GM18507 (cell line): ENCODE results near the gene BTBD2.

Source experiments
- DNase-seq: peaks from one replicate; pipeline ENCODE4 v3.0.0; 2011; ENCODE audit warnings: low read depth; ENCODE audit not compliant: insufficient read length; ENCODE audit errors: extremely low spot score
- FAIRE-seq: peaks from 2 replicates; lab custom pipeline; 2011; peaks lifted over from hg19 to GRCh38; lab: Jason Lieb, UNC

Gene BTBD2

DNA sequence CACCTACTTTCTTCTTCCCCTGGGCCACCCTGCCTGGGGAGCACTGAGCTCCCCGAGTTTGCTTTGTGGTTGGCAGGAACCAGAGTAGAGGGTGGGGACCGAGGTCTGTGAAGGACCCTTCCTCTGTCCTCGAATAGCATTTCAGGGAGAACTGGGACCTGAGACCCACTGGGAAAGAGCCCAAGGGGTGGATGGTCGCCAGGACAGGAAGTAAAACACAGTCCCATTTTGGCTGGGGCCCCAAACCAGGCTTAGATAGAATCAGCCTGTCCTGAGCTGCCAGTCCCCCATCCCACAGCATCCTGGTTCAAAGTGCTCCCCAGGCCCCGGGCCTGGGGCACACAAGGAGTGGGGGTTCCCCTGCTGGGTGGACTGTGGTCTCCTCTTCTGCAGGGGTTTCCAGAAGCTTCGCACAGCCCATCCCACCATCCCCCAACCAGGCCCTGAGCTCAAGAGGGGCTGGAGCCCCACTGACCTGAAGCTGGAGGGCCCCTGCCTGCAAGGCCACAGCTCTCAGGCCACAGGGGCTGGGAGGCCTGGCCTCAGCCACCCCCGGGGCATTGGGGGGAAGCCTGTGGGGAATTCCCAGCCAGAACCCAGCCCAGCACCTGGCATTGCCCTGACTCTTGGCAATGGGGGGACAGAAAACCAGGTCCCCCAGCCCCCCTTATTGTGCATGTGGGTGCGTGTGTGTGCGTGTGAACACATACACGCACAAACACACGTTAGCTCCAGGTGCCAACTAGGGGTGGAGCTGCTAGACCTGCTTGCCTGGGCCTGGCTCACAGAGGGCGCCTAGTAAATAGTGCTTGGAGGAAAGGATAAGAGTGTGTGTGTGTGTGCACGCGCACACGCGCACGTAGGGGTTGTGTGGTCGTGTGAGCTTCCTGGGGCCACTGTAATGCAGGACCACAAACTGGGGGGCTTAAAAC is 36.5 kb upstream of the BTBD2 start:
- DNase-seq (no peak), FAIRE-seq (peak; percentile 86)

DNA sequence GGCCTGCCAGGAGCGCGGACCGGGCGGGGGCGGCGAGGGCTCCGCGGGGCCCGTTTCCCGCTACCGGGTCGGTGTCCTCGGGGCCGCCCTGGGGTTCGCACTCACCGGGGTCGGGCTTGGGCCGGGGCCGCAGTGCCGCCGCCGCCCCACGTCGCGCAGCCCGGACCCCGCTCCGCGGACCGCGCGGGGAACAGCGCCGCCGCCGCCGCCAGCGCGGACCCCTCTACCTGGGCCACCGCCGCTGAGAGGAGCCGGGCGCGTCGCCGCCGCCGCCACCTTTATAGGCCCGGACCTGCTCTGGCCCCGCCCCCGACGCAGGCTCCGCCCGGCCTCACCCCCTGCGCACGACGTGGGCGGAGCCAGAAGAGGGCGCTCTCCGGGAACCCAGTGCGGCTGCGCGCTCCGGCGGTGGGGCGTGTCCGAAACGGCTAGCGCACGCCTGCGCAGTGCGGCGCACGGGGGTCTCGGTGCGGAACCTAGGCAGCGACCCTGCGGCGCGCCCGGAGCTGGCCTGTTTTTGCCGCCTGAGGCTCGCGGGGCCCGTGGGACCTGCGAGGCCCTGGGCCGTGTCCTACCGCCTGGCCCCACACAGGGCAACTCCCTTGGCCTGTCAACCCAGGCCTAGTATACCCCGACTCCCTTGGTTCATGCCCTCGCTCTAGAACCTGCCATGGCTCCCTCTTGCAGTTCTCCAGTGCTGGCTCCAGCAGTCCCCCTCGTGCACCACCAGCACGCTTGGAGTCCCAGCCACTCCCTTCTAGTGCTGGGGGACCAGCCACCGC is 35.7 kb upstream of the BTBD2 start, which contains the start of gene MKNK2:
TSS of gene MKNK2 (minus strand) at position 254 of the 782 bp plus-strand sequence. CDS start 393 bp downstream, outside the sequence.
- DNase-seq (peak; percentile 85), FAIRE-seq (peak; percentile 96)

DNA sequence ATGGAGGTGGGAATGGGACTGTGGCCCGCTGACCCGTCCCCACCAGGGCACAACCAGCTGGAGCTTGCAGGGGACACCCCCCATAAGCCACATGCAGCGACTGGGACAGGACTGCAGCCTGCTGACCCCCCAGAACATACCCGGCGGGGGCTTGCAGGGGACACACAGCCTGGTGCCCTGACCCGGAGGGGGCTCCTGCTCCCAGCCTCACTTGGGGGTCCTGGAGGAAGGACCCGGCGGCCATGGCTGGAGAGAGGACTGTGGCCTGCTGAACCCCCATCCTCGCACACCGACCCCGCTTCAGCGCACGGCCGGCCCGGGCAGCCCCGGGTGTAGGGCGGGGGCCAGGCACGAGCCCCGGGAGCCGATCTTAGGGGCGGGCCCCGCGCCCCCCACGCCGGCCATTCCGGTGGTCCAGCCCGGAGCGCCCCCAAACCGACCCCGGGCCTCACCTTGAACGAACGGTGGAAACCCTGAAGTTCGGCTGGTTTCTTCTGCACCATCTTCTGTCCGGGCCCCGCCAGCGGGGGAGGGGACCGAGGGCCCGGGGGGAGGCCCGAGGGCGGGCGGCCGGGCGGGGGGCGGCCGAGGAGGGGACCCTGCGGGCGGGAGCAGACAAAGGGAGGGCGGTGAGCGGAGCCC is 35.0 kb upstream of the BTBD2 start:
- no peak for DNase-seq
- no peak for FAIRE-seq

DNA sequence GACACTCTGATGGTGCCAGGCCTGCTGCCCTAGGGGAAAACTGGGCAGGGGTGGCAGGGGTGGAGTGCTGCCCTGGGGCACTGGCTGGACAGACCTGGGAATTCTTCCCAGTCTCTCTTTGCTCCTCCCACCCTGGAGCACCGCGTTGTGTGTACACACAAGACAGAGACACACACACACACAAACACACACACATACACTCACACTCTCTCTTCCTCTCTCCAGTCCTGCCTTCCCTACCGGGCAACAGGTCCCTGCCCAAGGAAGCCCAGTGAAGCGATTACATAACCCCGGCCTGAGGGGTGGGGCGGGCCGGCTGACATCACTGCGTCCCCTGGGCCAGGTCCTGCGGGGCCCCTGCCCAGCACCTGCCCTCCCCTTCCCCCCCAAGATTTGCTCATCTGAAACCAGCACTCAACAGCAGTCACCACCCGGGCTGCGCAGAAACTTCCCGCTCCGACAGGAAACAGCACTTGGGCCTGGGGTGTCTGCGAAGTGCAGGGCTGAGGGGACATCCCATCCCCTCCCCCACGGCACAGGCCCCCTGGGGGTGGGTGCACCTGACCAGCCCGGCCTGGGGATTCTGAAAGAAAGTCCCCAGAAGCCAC is 34.3 kb upstream of the BTBD2 start:
- DNase-seq (no peak), FAIRE-seq (peak; percentile 80)

DNA sequence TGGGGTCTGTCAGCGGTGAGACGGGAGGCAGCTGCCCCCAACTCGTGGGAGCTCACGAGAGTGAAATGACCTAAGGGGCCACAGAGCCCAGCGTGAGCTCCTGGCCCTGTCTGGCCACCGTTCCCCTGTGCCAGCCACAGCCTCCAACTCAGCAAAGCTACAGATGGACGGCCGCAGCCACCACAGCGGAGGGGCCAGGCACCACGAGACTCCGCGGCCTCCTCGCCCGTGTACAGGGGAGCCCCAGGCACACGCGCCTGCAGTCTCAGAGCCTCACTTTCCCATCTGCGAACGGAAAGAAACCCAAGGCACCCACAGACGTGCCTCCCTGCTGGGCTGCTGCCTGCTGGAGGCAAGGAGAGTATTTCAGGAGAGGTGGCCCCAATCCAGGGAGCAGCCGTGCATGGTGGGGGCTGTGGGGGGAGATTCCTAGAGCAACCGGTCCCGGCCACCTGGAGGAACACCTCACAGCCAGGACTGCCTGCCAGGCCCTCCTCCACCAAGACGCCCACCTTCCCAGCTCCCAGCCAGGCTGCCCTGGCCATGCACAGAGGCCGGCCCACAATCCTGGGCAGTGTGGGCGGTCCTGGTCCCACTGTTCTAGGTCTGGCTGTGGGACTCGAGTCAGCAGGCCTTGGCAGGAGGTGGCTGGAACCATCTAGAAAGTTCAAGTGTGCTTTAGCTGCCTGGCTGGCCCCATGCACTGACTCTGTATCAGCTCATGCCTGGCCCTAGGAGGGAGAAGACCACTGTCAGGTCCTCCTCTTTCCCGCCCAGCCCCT is 33.6 kb upstream of the BTBD2 start:
- DNase-seq (no peak), FAIRE-seq (no peak)

DNA sequence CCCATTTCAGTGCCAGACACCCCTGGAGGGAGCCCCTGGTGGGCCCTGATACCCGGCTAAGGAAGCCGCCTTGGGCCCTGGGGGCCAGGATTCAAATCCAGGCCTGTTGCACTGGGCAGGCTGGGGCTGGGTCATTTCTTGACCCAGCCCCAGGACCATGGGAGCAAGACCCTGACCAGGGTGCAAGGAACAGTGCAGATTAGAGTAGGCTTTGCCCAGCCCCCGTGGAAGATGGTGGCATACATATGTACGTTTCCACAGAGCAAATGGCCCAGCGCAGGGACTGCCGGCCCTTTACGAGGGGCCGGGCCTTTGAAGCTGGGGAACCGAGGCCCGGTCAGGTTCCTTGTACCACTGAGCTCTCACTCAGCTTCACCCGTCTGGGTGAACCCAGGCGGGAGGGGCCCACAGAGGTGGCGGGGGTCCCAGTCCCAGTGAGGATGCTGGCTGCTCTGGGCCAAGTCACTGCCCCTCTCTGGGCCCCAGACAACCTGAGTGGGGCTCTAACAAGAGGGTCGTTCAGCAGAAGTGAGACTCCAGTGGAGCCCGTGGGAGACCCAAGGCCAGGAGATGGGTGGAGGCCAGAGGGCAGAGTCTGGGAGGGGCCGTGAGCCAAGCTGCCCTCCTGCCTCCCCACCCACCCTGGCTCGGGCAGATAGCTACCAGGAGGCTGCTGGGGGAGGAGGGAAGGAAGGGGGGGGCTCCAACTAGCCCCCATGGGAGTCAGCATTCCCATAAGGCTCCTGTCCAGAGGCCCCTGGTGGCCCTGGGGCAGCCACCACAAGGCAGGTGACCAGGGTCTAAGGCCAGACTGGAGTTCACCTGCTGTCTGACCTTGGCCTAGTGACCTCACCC is 32.8 kb upstream of the BTBD2 start:
- FAIRE-seq (no peak), DNase-seq (no peak)

DNA sequence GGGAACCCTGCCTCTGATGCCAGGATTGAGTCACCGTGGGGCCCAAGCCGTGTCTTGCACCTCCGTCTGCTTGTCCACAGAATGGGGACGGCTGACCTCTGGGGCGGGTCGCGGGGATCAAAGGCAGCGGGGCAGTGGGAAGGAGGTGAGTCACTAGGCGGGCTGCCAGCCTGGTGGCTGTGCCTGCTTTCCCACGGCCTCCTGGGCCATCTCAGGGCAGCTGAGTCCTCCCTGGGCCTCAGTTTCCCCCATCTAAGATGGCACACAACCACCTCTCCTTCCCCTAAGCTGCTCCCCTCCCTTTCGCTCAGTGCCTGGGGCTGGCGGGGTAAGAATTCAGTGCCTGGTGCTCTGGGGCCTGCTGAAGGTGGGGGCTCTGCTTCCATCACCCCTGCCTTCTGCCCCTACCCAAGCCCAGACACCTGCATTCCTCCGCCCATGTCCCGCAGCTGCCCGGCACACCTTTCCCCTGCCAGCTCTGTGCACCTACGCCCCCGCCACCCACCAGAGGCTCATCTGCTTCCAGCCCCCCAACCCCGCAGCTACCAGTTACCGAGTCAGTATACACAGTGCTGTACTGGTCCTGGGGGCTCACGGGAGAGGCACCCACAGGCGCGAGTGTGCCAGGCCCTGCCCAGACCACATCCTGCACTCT is 32.1 kb upstream of the BTBD2 start:
- FAIRE-seq (no peak), DNase-seq (no peak)

DNA sequence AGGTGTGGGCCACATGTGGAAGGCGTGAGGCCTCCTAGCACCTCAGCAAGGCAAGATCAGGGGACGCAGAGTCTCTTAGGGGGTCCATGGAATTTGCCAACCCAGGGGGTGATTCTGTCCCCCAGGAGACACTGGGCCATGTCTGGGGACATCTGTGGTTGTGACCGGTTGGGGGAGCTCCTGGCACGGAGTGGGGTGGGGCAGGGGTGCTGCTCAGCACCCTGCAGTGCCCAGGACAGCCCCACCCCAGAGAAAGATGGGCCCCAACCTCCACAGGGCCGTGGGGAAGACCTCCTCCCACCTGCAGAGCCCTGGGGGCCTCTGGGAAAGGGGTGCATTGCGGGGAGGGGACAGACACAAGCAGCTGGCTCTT is 31.5 kb upstream of the BTBD2 start:
- DNase-seq (no peak), FAIRE-seq (no peak)

DNA sequence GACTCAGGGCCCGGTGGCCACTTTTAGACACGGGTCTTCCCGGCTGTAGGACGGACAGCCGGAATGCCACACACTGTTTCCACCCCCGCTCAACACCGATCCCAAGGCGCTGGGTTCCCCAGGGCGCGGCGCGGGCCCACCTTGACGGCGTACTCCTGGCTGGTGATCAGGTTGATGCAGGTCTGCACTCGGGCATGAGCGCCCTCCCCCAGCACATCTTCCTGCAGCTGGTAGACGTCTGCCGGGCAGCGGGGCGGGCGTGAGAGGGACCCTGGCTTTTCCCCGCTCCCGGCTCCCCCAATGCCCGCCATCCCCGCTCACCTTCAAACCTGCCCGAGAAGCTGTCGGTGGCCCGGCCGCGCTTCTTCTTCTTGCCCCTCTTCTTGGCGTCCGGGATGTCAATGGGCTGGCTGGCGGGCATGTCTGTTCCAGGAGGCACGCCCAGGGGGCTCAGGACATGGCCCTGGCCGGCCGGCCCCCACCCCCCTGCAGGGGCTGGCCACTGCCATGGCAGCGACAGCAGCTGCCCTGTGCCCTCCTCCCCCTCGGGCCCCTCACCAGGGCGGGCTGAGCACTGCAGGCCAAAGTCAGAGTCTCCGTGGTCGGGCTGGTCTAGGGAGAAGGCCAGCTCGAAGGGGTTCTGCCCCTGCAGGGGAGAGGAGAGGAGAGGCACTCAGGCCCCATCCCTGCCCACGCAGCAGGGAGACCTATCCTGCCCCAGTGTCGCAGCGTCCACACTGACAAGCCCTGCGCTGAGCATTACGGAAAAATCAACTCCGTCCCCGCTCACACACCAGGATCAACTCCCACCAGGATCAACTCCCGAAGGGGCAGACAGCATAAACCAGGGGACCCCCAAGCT is 30.8 kb upstream of the BTBD2 start:
- FAIRE-seq, result no peak
- no peak for DNase-seq

DNA sequence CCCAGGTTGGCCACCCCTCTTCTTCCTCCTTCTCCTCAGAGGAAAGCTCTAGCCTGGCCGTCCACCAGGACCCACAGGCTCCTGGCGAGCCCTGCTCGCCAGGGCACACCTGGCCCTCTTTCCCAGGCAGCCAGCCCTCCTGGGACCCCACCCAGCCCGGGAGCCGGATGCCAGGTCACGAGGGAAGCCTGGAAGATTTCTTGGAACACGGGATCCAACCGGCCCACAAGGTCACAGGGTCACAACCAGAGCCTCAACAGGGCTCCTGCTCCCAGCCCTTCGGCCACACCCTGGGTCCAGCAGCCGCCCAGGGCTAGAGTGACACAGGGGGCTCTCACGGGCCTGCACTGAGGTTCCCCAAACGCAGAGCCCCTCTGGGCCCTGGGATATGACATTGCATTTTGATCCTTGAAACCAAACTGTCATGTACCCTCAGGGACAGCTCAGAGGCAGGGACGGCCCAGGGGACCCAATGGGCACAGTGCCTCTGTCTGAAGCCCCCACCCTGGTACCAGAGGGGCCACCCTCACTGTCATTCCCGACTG is 30.1 kb upstream of the BTBD2 start:
- DNase-seq, result no peak
- no peak for FAIRE-seq

DNA sequence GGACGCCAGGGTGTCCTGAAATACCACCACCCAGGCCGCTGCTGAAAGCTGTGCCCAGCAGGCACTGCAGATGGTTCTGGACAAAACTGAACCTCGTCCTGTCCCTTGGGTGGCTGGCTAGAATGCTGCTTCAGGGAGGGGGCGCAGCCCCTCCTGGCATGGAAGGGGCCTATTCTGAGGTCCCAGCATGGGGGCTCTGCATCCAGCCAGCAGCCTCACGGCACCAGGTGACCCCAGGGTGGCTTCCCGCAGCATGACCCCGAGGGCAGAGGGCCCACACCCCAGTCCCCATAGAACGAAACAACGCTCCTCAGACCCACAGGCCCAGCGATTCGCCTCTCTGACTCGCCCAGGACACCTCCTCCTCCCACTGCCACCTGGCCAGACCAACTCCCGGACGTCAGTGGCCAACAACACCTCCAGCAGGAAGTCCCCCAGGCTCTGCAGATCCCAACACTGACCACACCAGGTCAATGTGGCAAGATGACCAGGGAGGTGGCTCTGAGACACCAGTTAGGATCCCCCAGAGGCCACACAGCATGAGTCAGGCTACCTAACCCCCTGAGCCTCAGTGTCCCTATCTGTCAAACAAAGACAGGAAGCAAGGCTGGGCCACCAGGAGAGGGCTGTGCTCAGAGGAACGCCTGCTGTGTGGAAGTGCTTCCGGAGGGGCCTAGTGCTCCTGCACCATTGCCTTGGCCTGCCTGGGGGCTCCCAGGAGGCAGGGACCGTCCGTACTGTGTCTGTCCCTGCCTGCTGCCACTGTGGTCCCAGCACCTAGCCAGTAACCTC is 29.4 kb upstream of the BTBD2 start:
- DNase-seq (no peak), FAIRE-seq (peak; percentile 21)

DNA sequence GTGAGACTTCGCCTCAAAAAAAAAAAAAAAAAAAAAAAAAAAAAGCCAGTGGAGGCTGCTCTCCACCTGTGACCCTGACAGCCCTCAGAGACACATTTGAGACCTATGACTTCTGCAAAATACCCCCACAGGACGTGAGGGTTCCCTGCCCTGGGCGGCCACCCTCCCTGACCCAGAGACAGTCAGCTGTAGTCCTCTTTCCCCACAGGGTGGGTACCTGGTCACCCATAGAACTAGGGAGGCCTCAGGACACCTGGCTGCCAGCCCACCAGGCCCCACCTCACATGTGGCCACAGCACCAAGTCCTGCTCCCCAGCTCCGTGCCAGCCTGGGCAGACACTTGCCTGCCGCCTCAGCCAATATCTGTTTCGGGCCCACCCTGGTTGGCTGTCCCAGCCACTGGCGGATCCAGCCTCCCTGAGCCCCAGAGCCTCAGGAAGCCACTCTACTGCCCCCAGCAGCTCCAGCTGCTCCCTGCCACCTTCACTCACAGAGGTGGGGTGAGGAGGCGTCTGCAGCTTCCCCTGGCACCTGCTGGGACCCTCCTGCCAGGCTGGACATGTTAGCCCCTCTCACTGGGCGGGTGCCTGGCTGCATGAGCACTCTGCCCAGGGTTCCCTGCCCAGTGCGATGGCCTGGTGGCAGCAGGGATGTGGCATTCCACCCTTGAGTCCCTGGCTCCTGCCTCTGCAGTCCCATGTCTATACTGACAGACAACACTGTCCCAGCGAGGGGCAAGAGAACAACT is 28.6 kb upstream of the BTBD2 start:
- FAIRE-seq (no peak), DNase-seq (no peak)

DNA sequence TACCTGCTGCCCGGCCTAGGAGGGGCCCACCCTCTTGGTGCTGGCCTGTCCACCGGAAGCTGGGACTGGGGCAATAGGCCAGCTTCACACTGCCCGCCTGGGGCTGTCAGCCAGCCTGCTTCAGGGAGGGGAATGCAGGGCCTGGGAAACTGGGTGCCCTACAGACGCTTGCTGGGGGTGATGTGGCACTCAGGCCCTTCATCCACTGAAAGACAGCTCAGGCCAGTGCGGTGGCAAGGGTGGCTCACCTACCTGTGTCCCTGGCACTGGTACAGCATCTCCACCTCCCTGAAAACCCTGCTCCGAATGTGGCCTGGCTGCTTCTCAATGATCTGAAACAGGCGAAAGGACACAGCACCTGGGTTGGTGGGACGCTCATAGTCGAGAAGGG is 27.7 kb upstream of the BTBD2 start:
- FAIRE-seq (no peak), DNase-seq (no peak)

DNA sequence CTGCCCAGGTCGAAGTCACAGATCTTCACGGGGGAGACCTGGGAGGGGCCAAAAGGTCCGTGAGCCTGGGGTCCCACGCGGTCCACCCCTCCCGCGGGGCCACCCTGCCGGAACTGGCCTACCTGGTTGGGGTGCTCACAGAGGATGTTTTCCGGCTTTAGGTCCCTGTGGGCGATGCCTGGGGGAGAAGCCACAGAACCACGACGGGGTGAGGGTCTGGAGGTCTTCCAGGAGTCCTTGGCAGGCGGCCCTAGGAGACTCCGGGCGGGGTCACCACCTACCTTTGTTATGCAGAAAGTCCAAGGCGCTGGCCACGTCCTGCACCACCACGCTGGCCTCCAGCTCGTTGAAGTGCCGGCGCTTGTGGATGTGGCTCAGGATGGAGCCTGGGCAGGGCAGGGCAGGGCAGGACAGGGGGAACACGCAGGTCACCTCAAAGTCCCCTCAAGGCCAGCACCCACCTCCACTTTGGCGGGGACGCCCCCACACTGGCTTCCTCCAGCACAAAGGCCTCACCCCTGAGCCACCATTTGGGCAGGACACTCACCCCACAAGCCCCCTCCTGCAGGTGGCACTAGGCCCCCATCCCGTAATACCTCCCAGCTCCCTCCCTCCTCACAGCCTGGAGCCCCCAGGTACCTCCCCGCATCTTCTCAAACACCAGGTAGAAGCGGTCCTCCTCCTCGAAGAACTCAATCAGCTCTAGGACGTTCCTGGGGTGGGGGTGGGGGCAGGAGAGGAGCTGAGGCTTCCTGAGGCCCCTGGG is 27.2 kb upstream of the BTBD2 start:
- DNase-seq (no peak), FAIRE-seq (no peak)
